Neural progenitor cell (in vitro differentiated cells): ENCODE results near the gene TMEM120B. TPM values are rescaled to one million over a fixed set of nuclear protein-coding genes. Genes with fewer than 3 reads are reported as not detected.

Experiments used
- DNase-seq: peaks from one replicate; pipeline ENCODE4 v3.0.0-alpha.2; 2016; ENCODE audit warnings: low spot score
- H2AFZ ChIP-seq: fragments of 200-600 bp; sonication (generic); replicated peaks from 2 replicates; pipeline ENCODE4 v1.6.1; 2016; ENCODE audit warnings: antibody characterized with exemption
- H3F3A ChIP-seq: fragments of 200-600 bp; sonication (generic); 2 replicates; pipeline ENCODE4 v1.6.1; 2016; ENCODE audit warnings: antibody characterized with exemption, low read depth
- H3K27ac ChIP-seq: fragments of 200-600 bp; sonication (generic); 2 replicates; pipeline ENCODE4 v1.5.1; 2016; ENCODE audit warnings: mild to moderate bottlenecking
- H3K27me3 ChIP-seq: fragments of 200-600 bp; sonication (generic); 2 replicates; pipeline ENCODE4 v1.6.1; 2016; ENCODE audit warnings: mild to moderate bottlenecking, moderate library complexity
- H3K36me3 ChIP-seq: fragments of 200-600 bp; sonication (generic); 2 replicates; pipeline ENCODE4 v1.5.1; 2016
- H3K4me1 ChIP-seq: fragments of 200-600 bp; sonication (generic); 2 replicates; pipeline ENCODE4 v1.6.1; 2016; ENCODE audit warnings: mixed run types
- H3K4me2 ChIP-seq: fragments of 200-600 bp; sonication (generic); 2 replicates; pipeline ENCODE4 v1.6.1; 2016
- H3K4me3 ChIP-seq: fragments of 200-600 bp; sonication (generic); 2 replicates; pipeline ENCODE4 v1.5.1; 2016
- H3K79me2 ChIP-seq: fragments of 200-600 bp; sonication (generic); 2 replicates; pipeline ENCODE4 v1.6.1; 2016; ENCODE audit warnings: low read depth
- H3K9ac ChIP-seq: fragments of 200-600 bp; sonication (generic); 2 replicates; pipeline ENCODE4 v1.6.1; 2016
- H3K9me3 ChIP-seq: fragments of 200-600 bp; sonication (generic); 2 replicates; pipeline ENCODE4 v1.5.1; 2016; ENCODE audit warnings: low read depth
- H4K20me1 ChIP-seq: fragments of 200-600 bp; sonication (generic); 2 replicates; pipeline ENCODE4 v1.6.1; 2016; ENCODE audit warnings: low read depth
- H3K27ac Mint-ChIP-seq: 3 replicates; pipeline ENCODE4 v1.8.0; 2021; ENCODE audit warnings: mixed read lengths
- H3K27me3 Mint-ChIP-seq: 2 replicates; pipeline ENCODE4 v1.8.0; 2022; ENCODE audit warnings: low read depth, mild to moderate bottlenecking, inconsistent platforms, moderate library complexity, mixed read lengths; ENCODE audit not compliant: insufficient read depth
- H3K36me3 Mint-ChIP-seq: 3 replicates; pipeline ENCODE4 v1.8.0; 2021; ENCODE audit warnings: mixed read lengths
- H3K4me1 Mint-ChIP-seq: 3 replicates; pipeline ENCODE4 v1.8.0; 2021; ENCODE audit warnings: mixed read lengths
- H3K4me3 Mint-ChIP-seq: 3 replicates; pipeline ENCODE4 v1.8.0; 2021; ENCODE audit warnings: mild to moderate bottlenecking, moderate library complexity, mixed read lengths
- H3K9me3 Mint-ChIP-seq: 3 replicates; pipeline ENCODE4 v1.8.0; 2020; ENCODE audit warnings: mixed read lengths
- EZH2 ChIP-seq: fragments of 200-600 bp; sonication (generic); IDR thresholded peaks from 2 replicates; pipeline ENCODE4 v1.6.1; 2017; ENCODE audit warnings: antibody characterized with exemption, mild to moderate bottlenecking, moderate library complexity
- EZH2phosphoT487 ChIP-seq: fragments of 200-600 bp; sonication (generic); IDR thresholded peaks from 2 replicates; pipeline ENCODE4 v1.6.1; 2017; ENCODE audit warnings: antibody characterized with exemption
- total RNA-seq: library from RNA; depleted of rRNA; stranded (reverse); fragments of >200 nt; gene quantifications from 2 replicates; pipeline ENCODE4 v1.2.3, GENCODE V29; 2015; ENCODE audit warnings: low replicate concordance
- TF ChIP-seq, protein P1 (sequence below): fragments of 200-600 bp; sonication (generic); IDR thresholded peaks from 2 replicates; pipeline ENCODE4 v1.5.1; 2017; ENCODE audit warnings: antibody characterized with exemption, mild to moderate bottlenecking

The TMEM120B gene
- total RNA-seq, 1 donor from 2014 or later = 4.7 TPM

DNA sequence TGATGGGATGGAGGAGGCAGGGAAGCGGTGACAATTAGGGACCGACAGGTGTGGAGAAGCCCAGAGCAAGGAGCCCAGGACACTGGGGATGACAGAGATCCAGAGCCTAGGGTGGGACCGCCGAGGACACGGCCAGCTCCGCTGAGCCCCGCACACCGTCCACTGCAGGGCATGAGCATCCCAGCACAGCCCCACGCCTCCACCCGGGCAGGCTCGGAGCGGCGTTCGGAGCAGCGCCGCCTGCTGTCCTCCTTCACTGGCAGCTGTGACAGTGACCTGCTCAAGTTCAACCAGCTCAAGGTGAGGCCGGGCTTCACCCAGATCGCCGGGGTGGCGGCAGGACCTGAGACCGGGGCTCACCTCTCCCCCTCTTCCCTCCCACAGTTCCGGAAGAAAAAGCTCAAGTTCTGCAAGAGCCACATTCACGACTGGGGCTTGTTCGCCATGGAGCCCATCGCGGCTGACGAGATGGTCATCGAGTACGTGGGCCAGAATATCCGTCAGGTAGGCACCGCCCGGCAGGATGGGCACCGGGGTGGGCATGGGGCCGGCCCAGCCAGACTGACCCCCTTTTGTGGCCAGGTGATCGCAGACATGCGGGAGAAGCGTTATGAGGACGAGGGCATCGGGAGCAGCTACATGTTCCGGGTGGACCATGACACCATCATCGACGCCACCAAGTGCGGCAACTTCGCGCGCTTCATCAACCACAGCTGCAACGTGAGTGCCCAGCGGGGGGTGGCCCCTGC is 115.0 kb downstream of the TMEM120B start:
- H3K4me2 ChIP-seq = no peak overlapping the region
- no peaks in the 10 kb centered on the region for H3K4me1 ChIP-seq
- no peaks in the 10 kb centered on the region for H3K36me3 ChIP-seq
- no peaks in the 10 kb centered on the region for H4K20me1 ChIP-seq
- no peaks in the 10 kb centered on the region for H3K9me3 ChIP-seq
- H3K79me2 ChIP-seq = no peaks in the 10 kb centered on the region
- Mint-ChIP-seq H3K27me3 (peaks cover 5% of the 10 kb centered on the region), H3K27ac (peak overlapping the region; percentile 83), H3K36me3 (peaks cover 27% of the 10 kb centered on the region), H3K4me1 (no peaks in the 10 kb centered on the region), H3K4me3 (no peak overlapping the region), H3K9me3 (no peaks in the 10 kb centered on the region)
- H3K4me3 ChIP-seq = no peak overlapping the region
- no peak overlapping the region for H3K27ac ChIP-seq
- TF ChIP-seq EZH2phosphoT487 = no peak
- no peak for TF ChIP-seq EZH2
- TF ChIP-seq, protein P1, sequence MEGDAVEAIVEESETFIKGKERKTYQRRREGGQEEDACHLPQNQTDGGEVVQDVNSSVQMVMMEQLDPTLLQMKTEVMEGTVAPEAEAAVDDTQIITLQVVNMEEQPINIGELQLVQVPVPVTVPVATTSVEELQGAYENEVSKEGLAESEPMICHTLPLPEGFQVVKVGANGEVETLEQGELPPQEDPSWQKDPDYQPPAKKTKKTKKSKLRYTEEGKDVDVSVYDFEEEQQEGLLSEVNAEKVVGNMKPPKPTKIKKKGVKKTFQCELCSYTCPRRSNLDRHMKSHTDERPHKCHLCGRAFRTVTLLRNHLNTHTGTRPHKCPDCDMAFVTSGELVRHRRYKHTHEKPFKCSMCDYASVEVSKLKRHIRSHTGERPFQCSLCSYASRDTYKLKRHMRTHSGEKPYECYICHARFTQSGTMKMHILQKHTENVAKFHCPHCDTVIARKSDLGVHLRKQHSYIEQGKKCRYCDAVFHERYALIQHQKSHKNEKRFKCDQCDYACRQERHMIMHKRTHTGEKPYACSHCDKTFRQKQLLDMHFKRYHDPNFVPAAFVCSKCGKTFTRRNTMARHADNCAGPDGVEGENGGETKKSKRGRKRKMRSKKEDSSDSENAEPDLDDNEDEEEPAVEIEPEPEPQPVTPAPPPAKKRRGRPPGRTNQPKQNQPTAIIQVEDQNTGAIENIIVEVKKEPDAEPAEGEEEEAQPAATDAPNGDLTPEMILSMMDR = no peak
- no peak overlapping the region for H3K9ac ChIP-seq
- H3K27me3 ChIP-seq = no peaks in the 10 kb centered on the region
- no peak for DNase-seq
- no peaks in the 10 kb centered on the region for H3F3A ChIP-seq
- H2AFZ ChIP-seq = no peak overlapping the region

DNA sequence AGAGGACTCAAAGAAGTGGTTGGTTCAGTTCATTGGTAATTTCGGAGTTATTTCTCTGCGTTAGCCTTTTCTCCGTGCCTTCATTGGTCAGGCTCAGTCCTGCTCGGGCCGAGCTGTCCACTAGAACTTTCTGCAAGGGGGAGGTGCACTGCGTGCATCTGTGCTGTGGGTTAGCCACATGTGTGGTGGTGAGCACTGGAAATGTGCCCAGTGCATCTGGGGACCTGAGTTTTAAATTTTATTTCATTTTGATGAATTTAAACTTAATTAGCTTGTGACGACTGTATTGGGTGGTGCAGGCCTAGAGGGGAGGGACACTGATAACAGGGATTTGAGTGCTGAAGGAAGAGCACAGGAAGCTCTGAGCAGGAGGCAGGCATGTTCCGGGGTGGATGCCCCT is 115.8 kb downstream of the TMEM120B start:
- Mint-ChIP-seq H3K36me3 (peaks cover 27% of the 10 kb centered on the region), H3K9me3 (no peaks in the 10 kb centered on the region), H3K4me1 (no peaks in the 10 kb centered on the region), H3K4me3 (no peak overlapping the region), H3K27me3 (peaks cover 5% of the 10 kb centered on the region), H3K27ac (no peak overlapping the region)
- TF ChIP-seq, protein P1 = no peak
- TF ChIP-seq EZH2 (no peak), EZH2phosphoT487 (no peak)
- no peaks in the 10 kb centered on the region for H3F3A ChIP-seq
- H4K20me1 ChIP-seq = no peaks in the 10 kb centered on the region
- DNase-seq = no peak
- H2AFZ ChIP-seq = no peak overlapping the region
- no peaks in the 10 kb centered on the region for H3K4me1 ChIP-seq
- H3K27ac ChIP-seq = no peak overlapping the region
- no peak overlapping the region for H3K9ac ChIP-seq
- H3K36me3 ChIP-seq = no peaks in the 10 kb centered on the region
- H3K4me3 ChIP-seq = no peak overlapping the region
- no peaks in the 10 kb centered on the region for H3K9me3 ChIP-seq
- no peaks in the 10 kb centered on the region for H3K27me3 ChIP-seq
- H3K4me2 ChIP-seq = no peak overlapping the region
- H3K79me2 ChIP-seq = no peaks in the 10 kb centered on the region

DNA sequence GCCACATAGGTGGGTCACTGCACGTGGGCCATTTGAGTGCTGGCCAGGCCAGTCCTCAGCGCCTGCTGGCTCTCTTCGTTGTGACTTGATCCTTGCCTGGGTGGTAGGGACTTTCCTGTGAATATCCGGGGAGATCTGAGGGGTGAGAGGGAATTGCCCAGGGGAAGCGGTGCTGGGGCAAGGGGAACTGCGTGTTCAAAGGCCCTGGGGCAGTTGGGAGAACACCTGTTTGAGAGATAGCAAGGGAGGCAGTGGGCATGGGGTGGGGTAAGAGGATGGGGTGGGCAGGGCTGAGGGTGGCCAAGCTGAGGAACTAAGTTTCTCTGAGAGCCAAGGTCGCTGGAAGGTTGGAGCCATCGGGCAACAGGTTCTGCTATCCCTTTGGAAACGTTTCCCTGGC is 116.3 kb downstream of the TMEM120B start:
- TF ChIP-seq, protein P1 = no peak
- TF ChIP-seq EZH2phosphoT487 (no peak), EZH2 (no peak)
- no peaks in the 10 kb centered on the region for H3K36me3 ChIP-seq

More for the DNA sequence above, 116.3 kb downstream of the TMEM120B start:
- DNase-seq = no peak
- Histone ChIP-seq H3K4me3 (no peak overlapping the region), H3K4me2 (no peak overlapping the region), H3K4me1 (no peaks in the 10 kb centered on the region), H3K9ac (no peak overlapping the region), H3K79me2 (no peaks in the 10 kb centered on the region), H3F3A (no peaks in the 10 kb centered on the region), H3K9me3 (no peaks in the 10 kb centered on the region), H3K27ac (no peak overlapping the region), H2AFZ (no peak overlapping the region), H3K27me3 (no peaks in the 10 kb centered on the region), H4K20me1 (no peaks in the 10 kb centered on the region)
- peaks cover 27% of the 10 kb centered on the region for H3K36me3 Mint-ChIP-seq
- no peaks in the 10 kb centered on the region for H3K9me3 Mint-ChIP-seq
- H3K4me3 Mint-ChIP-seq = no peak overlapping the region
- H3K27ac Mint-ChIP-seq = no peak overlapping the region
- H3K4me1 Mint-ChIP-seq = no peaks in the 10 kb centered on the region
- peaks cover 5% of the 10 kb centered on the region for H3K27me3 Mint-ChIP-seq
